H9 (cell line): ENCODE data around the gene CYBC1. TPM values are rescaled to one million over a fixed set of nuclear protein-coding genes. Genes with fewer than 3 reads are reported as not detected.

Experiments used
- DNase-seq: peaks from one replicate; pipeline ENCODE4 v3.0.0-alpha.2; 2017
- H2AFZ ChIP-seq: one replicate; pipeline ENCODE4 v1.6.1; 2013; ENCODE audit warnings: mild to moderate bottlenecking, low read length, control low read depth, moderate library complexity
- H2AK5ac ChIP-seq: 2 replicates; pipeline ENCODE4 v1.6.1; 2013; ENCODE audit warnings: low read length, control low read depth, mixed read lengths; ENCODE audit not compliant: insufficient read length
- H2BK120ac ChIP-seq: one replicate; pipeline ENCODE4 v1.6.1; 2013; ENCODE audit warnings: low read depth, mild to moderate bottlenecking, low read length, control low read depth, inconsistent platforms; ENCODE audit not compliant: poor library complexity, severe bottlenecking
- H2BK12ac ChIP-seq: 2 replicates; pipeline ENCODE4 v1.6.1; 2013; ENCODE audit warnings: low read length, control low read depth, mixed read lengths, low read depth; ENCODE audit not compliant: insufficient read length
- H2BK15ac ChIP-seq: 2 replicates; pipeline ENCODE4 v1.6.1; 2013; ENCODE audit warnings: low read depth, low read length, control low read depth
- H2BK20ac ChIP-seq: one replicate; pipeline ENCODE4 v1.6.1; 2013; ENCODE audit warnings: low read depth, mild to moderate bottlenecking, low read length, control low read depth, inconsistent platforms; ENCODE audit not compliant: poor library complexity, severe bottlenecking
- H2BK5ac ChIP-seq: 2 replicates; pipeline ENCODE4 v1.6.1; 2013; ENCODE audit warnings: low read length, control low read depth, mixed read lengths; ENCODE audit not compliant: insufficient read length
- H3K14ac ChIP-seq: 2 replicates; pipeline ENCODE4 v1.6.1; 2013; ENCODE audit warnings: low read length, control low read depth; ENCODE audit not compliant: insufficient read depth
- H3K18ac ChIP-seq: 2 replicates; pipeline ENCODE4 v1.6.1; 2013; ENCODE audit warnings: low read depth, mild to moderate bottlenecking, mixed read lengths, low read length, control low read depth; ENCODE audit not compliant: insufficient read length
- H3K23ac ChIP-seq: 2 replicates; pipeline ENCODE4 v1.6.1; 2013; ENCODE audit warnings: low read length, control low read depth, mixed read lengths, low read depth; ENCODE audit not compliant: insufficient read length
- H3K23me2 ChIP-seq: 2 replicates; pipeline ENCODE4 v1.6.1; 2013; ENCODE audit warnings: low read depth, mild to moderate bottlenecking, mixed read lengths, low read length, control low read depth; ENCODE audit not compliant: insufficient read length, poor library complexity, severe bottlenecking
- H3K27ac ChIP-seq: 2 replicates; pipeline ENCODE4 v1.5.1; 2013; ENCODE audit warnings: low read length, control low read depth, mixed read lengths, low read depth; ENCODE audit not compliant: insufficient read length
- H3K27me3 ChIP-seq: 2 replicates; pipeline ENCODE4 v1.6.1; 2013; ENCODE audit warnings: low read length, control low read depth, inconsistent platforms; ENCODE audit not compliant: insufficient read depth
- H3K4ac ChIP-seq: 2 replicates; pipeline ENCODE4 v1.6.1; 2013; ENCODE audit warnings: low read depth, mild to moderate bottlenecking, control low read depth, inconsistent platforms, low read length, moderate library complexity
- H3K4me1 ChIP-seq: 2 replicates; pipeline ENCODE4 v1.6.1; 2013; ENCODE audit warnings: low read length, control low read depth, inconsistent platforms; ENCODE audit not compliant: insufficient read depth
- H3K4me2 ChIP-seq: 2 replicates; pipeline ENCODE4 v1.6.1; 2013; ENCODE audit warnings: low read length, control low read depth, mixed read lengths; ENCODE audit not compliant: insufficient read length, insufficient read depth
- H3K56ac ChIP-seq: 2 replicates; pipeline ENCODE4 v1.6.1; 2013; ENCODE audit warnings: low read depth, mild to moderate bottlenecking, mixed read lengths, low read length, control low read depth; ENCODE audit not compliant: insufficient read length
- H3K79me1 ChIP-seq: 2 replicates; pipeline ENCODE4 v1.6.1; 2013; ENCODE audit warnings: low read depth, mild to moderate bottlenecking, moderate library complexity, low read length, control low read depth, inconsistent platforms; ENCODE audit not compliant: insufficient read depth, poor library complexity, severe bottlenecking
- H3K79me2 ChIP-seq: 2 replicates; pipeline ENCODE4 v1.6.1; 2013; ENCODE audit warnings: low read length, control low read depth, inconsistent platforms; ENCODE audit not compliant: insufficient read depth
- H3K9ac ChIP-seq: 2 replicates; pipeline ENCODE4 v1.6.1; 2013; ENCODE audit warnings: low read length, control low read depth, mixed read lengths; ENCODE audit not compliant: insufficient read length; ENCODE audit errors: extremely low read depth
- H3K9me3 ChIP-seq: one replicate; pipeline ENCODE4 v1.6.1; 2013; ENCODE audit warnings: low read depth, low read length, inconsistent platforms; ENCODE audit not compliant: control insufficient read depth
- H3T11ph ChIP-seq: one replicate; pipeline ENCODE4 v1.6.1; 2013; ENCODE audit warnings: mild to moderate bottlenecking, low read length, control low read depth, inconsistent platforms
- H4K20me1 ChIP-seq: one replicate; pipeline ENCODE4 v1.6.1; 2013; ENCODE audit not compliant: control insufficient read depth, insufficient read length, insufficient read depth
- H4K5ac ChIP-seq: 2 replicates; pipeline ENCODE4 v1.6.1; 2013; ENCODE audit warnings: low read depth, mild to moderate bottlenecking, mixed read lengths, low read length, control low read depth; ENCODE audit not compliant: insufficient read length
- H4K8ac ChIP-seq: replicated peaks from 2 replicates; pipeline ENCODE4 v1.6.1; 2013; ENCODE audit warnings: low read length, control low read depth, mixed read lengths, low read depth; ENCODE audit not compliant: insufficient read length
- H4K91ac ChIP-seq: 2 replicates; pipeline ENCODE4 v1.6.1; 2013; ENCODE audit warnings: low read depth, mild to moderate bottlenecking, moderate library complexity, mixed read lengths, low read length, control low read depth; ENCODE audit not compliant: insufficient read length
- H3K27ac Mint-ChIP-seq, 3 experiments: 2 replicates in 2 of 3; 3 replicates in 1 of 3; pipeline ENCODE4 v1.8.0; 2020 to 2021; ENCODE audit warnings: mixed read lengths in 3 of 3, mild to moderate bottlenecking in 1 of 3, moderate library complexity in 1 of 3
- H3K27me3 Mint-ChIP-seq: 2 replicates; pipeline ENCODE4 v1.8.0; 2021; ENCODE audit warnings: low read depth, mild to moderate bottlenecking, moderate library complexity, mixed read lengths
- H3K36me3 Mint-ChIP-seq, 3 experiments: 2 replicates in 2 of 3; 3 replicates in 1 of 3; pipeline ENCODE4 v1.8.0; 2020 to 2021; ENCODE audit warnings: low read depth in 3 of 3, mixed read lengths in 3 of 3; ENCODE audit not compliant: insufficient read depth in 1 of 3
- H3K4me1 Mint-ChIP-seq, 2 experiments: 2 replicates each; pipeline ENCODE4 v1.8.0; 2020; ENCODE audit warnings: mixed read lengths in 2 of 2
- H3K4me3 Mint-ChIP-seq, 2 experiments: 2 replicates in 1 of 2; 3 replicates in 1 of 2; pipeline ENCODE4 v1.8.0; 2020 to 2021; ENCODE audit warnings: mild to moderate bottlenecking in 2 of 2, mixed read lengths in 2 of 2, moderate library complexity in 1 of 2
- H3K9me3 Mint-ChIP-seq, 2 experiments: 2 replicates in 1 of 2; 3 replicates in 1 of 2; pipeline ENCODE4 v1.8.0; 2020; ENCODE audit warnings: mild to moderate bottlenecking in 2 of 2, mixed read lengths in 2 of 2, moderate library complexity in 1 of 2
- WGBS: extraction: QIAGEN DNeasy Blood & Tissue Kit; methylation state at CpG from one replicate; pipeline ENCODE4 v1.1.7; 2013; ENCODE audit warnings: missing lambda C conversion rate, low lambda C conversion rate, mixed read lengths; ENCODE audit not compliant: insufficient read length; ENCODE audit errors: extremely low coverage; 5-methylcytosine and 5-hydroxymethylcytosine counted together
- total RNA-seq: library from RNA; stranded (reverse); gene quantifications from 2 replicates; pipeline ENCODE4 v1.2.1, GENCODE V29; 2021
- TF ChIP-seq, protein P1 (sequence below): fragments of 200-600 bp; sonication (generic); conservative IDR thresholded peaks from 3 replicates; pipeline ENCODE4 v1.8.0; 2021; ENCODE audit warnings: antibody characterized with exemption, mild to moderate bottlenecking

The CYBC1 gene
- total RNA-seq, 1 experiment from 2014 or later: 81.7 TPM

DNA sequence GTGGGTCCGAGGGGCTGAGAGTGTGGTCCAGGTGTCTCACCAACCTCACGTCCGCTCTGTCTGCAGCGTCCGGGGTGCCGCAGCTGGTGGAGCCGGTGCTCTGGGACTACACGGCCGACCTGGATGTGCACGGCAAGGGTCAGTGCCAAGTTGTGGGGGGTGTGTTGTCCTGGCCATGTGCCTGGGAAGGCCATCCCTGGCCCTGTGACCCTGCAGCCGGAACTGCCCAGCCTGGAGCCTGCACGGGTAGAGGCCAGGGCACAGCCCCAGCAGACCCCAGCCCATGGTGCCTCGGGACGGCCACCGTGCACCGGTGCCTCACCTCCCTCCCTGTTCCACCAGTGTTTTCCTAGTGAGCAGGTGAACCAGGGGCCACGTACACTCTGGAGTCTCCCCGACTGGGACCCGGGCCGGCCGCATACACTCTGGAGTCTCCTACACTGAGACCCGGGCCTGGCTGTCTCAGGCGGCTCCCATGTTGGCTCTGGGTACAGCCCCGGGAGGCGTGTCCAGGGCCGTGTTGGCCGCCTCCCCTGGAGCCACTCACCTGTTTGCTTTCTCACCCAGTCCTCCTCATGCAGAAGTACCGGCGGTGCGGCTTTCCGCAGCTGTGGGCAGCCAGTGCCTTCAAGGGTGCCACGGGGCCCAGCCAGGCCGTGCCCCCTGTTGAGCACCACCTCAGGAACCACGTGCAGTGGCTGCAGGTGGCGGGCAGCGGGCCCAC, 13.8 kb downstream of the CYBC1 start:
- TF ChIP-seq, protein P1, sequence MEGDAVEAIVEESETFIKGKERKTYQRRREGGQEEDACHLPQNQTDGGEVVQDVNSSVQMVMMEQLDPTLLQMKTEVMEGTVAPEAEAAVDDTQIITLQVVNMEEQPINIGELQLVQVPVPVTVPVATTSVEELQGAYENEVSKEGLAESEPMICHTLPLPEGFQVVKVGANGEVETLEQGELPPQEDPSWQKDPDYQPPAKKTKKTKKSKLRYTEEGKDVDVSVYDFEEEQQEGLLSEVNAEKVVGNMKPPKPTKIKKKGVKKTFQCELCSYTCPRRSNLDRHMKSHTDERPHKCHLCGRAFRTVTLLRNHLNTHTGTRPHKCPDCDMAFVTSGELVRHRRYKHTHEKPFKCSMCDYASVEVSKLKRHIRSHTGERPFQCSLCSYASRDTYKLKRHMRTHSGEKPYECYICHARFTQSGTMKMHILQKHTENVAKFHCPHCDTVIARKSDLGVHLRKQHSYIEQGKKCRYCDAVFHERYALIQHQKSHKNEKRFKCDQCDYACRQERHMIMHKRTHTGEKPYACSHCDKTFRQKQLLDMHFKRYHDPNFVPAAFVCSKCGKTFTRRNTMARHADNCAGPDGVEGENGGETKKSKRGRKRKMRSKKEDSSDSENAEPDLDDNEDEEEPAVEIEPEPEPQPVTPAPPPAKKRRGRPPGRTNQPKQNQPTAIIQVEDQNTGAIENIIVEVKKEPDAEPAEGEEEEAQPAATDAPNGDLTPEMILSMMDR: no peak
- no peaks in the 10 kb centered on the region for H3K79me2 ChIP-seq
- H3K9ac ChIP-seq: no peak overlapping the region
- no peak overlapping the region for H3K4me2 ChIP-seq
- H3K23ac ChIP-seq: no peak overlapping the region
- Mint-ChIP-seq H3K4me1 (peaks cover 9 to 23% of the 10 kb centered on the region in 2 experiments), H3K4me3 (no peak overlapping the region), H3K27me3 (no peaks in the 10 kb centered on the region; the same call in 1 of the 2 replicates), H3K9me3 (no peaks in the 10 kb centered on the region), H3K36me3 (peaks cover 0 to 10% (median 10%) of the 10 kb centered on the region in 3 experiments; a peak in 4 of 7 replicates), H3K27ac (no peak overlapping the region; a peak in 1 of 7 replicates)
- H3K4ac ChIP-seq: no peak overlapping the region
- no peak overlapping the region for H2BK120ac ChIP-seq
- H3K9me3 ChIP-seq: no peaks in the 10 kb centered on the region
- no peak overlapping the region for H2BK15ac ChIP-seq
- H4K8ac ChIP-seq: no peak overlapping the region
- H4K20me1 ChIP-seq: no peaks in the 10 kb centered on the region
- no peaks in the 10 kb centered on the region for H3K23me2 ChIP-seq
- H2BK12ac ChIP-seq: no peak overlapping the region
- WGBS: no CpG with 5 or more reads among the region's 36 CpGs
- no peaks in the 10 kb centered on the region for H3K4me1 ChIP-seq
- no peak overlapping the region for H2AK5ac ChIP-seq
- no peak overlapping the region for H2AFZ ChIP-seq
- no peaks in the 10 kb centered on the region for H3K79me1 ChIP-seq
- H4K91ac ChIP-seq: no peak overlapping the region
- no peaks in the 10 kb centered on the region for H3K27me3 ChIP-seq
- H3K27ac ChIP-seq: no peak overlapping the region
- no peak overlapping the region for H4K5ac ChIP-seq
- peak; percentile 42 for DNase-seq
- no peak overlapping the region for H2BK20ac ChIP-seq
- no peak overlapping the region for H3K14ac ChIP-seq
- H3K18ac ChIP-seq: no peak overlapping the region
- H3K56ac ChIP-seq: no peak overlapping the region
- H3T11ph ChIP-seq: no peak overlapping the region
- H2BK5ac ChIP-seq: no peak overlapping the region
